Measurements from ENCODE around the gene WASF2.
A peak's percentile ranks its signal among the peaks of the same experiment; 100 is the strongest.
"Not testable (repeated sequence)": the region's sequence is repeated elsewhere in the genome, so short reads cannot be mapped to it uniquely, and the experiment has no call there.

Gene WASF2

DNA sequence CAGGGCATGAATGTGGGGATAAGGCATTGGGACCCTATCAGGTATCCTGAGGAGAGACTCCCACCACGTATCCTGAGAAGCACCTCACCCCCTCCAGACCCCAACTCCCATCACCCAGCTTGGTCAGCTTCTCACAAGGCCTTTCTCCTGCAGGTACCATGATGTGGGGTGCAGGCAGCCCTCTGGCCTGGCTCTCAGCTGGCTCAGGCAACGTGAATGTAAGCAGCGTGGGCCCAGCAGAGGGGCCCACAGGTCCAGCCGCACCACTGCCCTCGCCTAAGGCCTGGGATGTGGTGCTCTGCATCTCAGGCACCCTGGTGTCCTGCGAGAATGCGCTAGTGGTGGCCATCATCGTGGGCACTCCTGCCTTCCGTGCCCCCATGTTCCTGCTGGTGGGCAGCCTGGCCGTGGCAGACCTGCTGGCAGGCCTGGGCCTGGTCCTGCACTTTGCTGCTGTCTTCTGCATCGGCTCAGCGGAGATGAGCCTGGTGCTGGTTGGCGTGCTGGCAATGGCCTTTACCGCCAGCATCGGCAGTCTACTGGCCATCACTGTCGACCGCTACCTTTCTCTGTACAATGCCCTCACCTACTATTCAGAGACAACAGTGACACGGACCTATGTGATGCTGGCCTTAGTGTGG lies 96.2 kb downstream of the WASF2 start:
- DNase-seq = no peak

DNA sequence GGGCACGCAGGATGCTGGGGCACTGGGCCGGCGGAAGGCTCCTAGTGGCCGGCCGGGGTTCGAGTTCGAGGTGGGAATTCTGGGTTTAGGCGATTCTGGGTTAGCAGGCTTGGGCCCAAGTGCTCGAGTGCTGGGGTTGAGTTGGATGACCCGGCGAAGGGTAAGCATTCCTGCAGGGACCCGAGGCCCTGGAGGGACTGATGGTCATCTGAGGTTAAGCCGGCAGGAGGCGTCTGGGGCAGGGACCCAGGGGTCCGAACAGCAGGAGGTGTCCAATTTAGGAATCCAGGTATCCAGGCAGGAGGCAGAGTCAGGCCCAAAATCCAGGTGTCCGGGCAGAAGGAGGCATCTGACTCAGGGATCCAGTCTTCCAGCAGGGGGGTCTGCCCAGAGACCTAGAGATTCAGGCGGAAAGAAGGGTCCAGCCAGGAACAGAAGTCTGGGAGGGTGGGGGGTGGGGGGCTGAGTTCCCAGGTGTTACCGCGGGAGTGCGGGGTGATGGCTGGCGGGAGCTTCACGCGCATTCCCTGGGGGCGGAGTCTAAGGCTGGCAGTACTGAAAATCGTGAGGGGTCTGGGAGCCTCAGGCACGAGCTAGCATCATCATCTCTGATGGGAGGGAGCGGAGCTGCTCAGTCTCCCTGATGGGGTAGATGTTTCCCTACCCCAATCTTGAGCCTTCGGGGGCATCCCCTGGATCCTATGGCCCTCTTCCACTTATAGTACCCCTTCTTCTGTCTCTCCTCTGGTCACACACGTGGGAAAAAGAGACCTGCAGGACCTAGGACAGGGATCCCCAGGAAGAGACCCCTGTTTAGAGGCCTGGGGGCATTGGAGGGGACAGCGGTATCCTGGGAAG lies 97.0 kb downstream of the WASF2 start:
- no peak for DNase-seq

DNA sequence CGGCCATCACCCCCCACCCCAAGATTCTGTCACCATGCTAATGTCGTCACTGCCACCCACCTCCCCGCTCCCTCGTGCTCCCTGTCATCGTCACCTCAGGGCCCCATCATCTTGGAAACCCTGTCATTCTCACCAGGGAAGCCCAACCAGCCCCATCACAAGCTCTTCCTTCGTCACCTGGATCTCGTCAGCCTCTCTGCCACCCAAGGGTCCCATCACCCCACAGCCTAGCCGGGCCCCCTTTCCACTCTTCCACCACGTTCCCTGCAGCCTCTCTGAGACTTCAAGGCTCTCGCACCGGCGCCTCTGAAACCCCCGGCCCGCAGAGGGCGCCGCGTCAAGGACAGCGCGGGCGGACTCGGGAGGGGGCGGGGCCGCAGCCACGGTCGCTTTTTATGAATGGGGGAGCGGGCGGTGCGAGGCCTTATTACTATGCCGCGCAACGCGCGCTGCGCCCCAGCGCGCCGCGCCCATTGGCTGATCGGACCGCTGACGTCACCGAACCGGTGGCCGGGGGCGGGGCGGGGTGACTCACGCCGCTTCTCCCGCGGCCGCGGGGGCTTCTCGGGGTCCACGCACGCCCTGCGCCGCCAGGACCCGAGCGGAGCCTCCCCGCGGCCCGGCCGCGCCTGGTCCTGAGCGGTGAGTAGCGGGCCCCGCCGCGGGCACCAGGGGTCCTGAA lies 97.7 kb downstream of the WASF2 start, which contains the start of gene GPR3:
Gene GPR3 (plus strand): TSS at position 527 of the 682 bp plus-strand sequence. CDS start 1,177 bp downstream, outside the sequence.
- peak; percentile 94 for DNase-seq

GRCh38 chr1:27391511-27392095 lies 98.4 kb downstream of the WASF2 start:
- peak; percentile 64 for DNase-seq

GRCh38 chr1:27388337-27389005 lies 101.5 kb downstream of the WASF2 start:
- peak; percentile 62 for DNase-seq

GRCh38 chr1:27384797-27385196 lies 105.2 kb downstream of the WASF2 start:
- not testable (repeated sequence) for DNase-seq

DNA sequence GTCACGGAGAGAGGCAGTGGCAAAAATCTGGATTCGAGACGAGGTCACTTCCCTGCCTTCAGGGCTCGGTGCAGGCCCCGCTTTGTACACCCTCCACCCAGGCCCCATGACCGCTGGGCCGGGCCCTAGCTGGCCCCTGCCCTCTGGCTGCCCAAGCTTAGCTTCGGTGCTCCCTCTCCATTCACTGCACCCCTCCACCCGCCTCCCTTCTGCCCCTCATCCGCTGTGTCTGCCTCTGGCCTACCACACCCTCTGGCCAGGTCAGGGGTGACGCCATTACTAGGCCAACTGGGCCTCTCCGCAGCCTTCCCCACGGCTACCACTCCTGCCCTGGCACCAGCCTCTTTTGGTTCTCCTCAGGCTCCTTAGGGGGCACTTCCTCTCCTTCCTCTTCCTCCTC lies 106.3 kb downstream of the WASF2 start:
- DNase-seq = no peak

DNA sequence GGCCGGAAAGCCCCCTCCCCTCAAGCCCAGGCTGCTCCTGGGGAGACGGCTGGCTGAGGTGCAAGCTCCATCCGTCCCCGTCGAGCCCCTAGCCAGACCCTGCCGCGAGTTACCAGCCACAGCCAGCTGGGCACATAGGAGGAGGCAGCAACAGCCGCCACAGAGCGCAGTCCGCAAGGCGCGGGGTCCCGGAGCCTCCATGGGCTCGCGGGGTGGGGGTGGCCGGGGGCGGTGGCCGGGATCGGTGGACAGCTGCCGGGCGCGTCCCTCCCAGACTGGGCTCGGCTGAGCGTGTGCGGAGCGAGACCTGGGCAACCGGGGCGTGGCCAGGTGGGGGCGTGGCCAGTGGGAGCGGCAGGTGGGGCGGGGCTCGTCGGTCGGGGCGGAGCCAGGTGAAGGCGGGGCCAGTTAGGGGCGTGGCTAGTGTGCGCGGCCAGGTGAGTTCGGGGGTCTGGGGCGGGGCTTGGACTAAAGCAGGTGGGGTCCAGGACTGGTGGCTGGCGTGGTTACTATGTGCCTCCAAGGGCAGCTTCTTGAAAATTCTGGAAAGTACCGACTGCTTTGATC lies 106.8 kb downstream of the WASF2 start, which contains the start of gene CD164L2:
Gene CD164L2 (minus strand): TSS at position 295 of the 567 bp plus-strand sequence. CDS start 94 bp downstream, at position 201.
- no peak for DNase-seq

GRCh38 chr1:27381969-27382762 lies 107.8 kb downstream of the WASF2 start:
- DNase-seq = no peak

GRCh38 chr1:27380766-27381733 lies 108.9 kb downstream of the WASF2 start:
- no peak for DNase-seq

DNA sequence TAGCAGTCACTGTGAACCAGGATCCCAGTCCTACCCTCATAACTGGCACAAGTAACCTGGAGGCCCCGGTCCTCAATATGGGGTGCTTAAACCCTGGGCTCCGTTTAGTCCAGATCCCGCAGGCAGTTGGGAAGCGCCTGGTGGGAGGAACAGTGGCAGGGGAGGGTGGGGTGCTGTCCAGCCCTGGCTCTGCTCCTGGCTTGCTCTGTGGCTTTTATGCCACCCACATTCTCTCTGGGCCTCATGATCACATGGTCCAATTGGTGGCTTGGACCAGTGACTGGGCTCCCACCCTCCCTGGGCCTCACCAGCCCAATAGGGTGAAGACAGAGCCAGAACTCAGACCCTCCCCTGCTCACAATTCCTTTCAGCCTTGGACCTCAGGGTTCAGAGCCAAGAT lies 109.7 kb downstream of the WASF2 start:
- no peak for DNase-seq

GRCh38 chr1:27379564-27380122 lies 110.3 kb downstream of the WASF2 start:
- no peak for DNase-seq

DNA sequence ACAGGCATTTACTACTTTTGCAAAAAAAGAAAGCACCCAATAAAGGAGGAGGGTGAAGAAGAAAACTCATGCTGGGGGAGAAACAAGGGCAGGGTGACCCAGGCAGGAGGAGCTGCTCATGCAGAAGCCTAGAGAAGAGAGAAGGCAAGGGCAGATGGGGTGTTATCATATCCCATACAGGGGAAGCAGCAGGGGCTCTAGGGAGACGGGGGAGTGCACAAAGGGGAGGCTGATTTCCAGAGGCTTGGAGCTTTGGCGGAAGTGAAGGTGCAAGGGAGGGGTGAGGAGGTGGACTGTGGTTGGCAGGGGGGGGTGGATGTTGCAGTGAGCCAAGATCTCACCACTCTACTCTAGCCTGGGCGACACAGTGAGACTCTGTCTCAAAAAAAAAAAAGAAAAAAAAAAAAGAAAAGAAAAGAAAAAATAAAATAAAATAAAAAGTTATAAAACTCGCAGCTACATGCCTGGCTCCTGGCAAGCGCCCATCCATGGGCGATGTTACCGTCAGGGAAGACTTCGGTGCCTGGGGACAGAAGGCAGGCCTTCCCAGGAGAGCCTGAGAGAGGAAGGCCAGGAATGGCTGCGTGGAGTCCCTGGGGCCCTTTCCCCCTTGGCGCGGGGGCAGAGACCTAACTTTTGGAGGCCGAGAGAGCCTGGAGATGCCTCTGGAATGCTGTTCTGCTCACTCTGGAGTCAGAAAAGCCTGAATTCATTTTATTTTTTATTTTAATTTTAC lies 112.0 kb downstream of the WASF2 start:
- no peak for DNase-seq

GRCh38 chr1:27374362-27375086 lies 115.4 kb downstream of the WASF2 start, which contains the start of gene FCN3:
FCN3 (minus strand) TSS chr1:27374824; CDS start chr1:27374818, 6 bp downstream.
- no peak for DNase-seq

DNA sequence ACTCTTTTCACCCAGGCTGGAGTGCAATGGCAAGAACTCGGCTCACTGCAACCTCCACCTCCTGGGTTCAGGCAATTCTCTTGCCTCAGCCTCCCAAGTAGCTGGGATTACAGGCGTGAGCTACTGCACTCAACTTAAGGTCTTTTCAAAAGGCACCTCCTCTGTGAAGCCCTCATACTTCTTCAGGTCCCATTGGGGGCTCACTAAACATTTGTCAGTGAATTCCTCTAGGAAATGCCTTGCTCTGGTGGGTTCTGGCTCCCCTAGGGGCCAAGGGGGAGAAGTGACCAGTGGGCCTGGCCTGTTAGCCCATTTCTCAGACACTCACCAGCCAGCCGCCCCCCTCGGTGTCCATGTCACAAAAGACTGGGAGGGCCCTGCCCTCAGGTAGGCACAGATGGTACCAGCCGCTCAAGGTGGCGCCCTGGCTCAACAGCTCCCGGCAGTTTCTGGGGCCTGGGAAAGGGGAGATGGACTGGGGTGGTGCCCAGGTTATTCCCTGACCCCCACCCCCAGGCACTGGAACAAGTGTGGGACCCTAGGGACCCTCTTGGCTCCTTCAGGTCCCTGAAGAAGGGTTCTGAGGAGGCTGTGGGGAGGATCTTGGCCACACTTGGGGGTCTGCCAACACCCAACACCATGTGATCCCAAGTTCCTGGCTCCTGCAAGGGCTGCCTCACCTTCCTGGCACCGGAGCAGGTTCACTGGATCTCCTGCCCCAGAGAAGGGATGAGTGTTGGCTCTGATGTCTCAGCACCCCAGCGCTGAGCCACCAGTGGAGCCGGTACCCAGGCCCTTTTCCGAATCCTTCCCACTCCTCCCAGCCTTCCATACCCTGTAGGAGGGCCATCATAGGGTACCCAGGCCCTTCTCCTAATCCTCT lies 116.9 kb downstream of the WASF2 start:
- DNase-seq = no peak

DNA sequence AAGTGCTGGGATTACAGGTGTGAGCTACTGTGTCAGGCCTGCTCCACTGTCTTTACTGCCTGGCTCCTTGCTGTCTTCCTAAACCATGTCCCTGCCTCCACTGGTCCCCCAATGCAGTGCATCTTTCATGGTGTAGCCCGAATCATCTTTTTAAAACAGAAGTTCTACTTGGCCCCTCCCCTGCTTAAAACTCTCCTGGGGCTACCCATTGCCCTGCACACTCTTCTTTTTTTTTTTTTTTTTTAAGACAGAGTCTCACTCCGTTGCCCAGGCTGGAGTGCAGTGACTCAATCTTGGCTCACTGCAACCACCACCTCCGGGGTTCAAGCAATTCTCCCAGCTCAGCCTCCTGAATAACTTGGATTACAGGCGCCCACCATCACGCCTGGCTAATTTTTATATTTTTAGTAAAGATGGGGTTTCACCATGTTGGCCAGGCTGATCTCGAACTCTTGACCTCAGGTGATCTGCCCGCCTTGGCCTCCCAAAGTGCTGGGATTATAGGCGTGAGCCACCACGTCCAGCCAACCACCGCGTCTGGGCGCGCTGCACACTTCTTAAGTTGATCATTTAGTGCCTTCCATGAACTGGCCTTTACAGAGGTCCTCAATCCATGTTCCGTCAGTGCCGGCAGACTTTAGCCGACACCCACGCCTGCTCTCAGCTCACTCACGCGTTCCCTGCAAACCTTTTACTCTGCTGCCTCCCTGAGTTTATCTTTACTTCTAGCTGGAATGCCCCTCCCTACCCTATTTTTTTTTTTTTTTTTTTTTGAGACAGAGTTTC lies 117.8 kb downstream of the WASF2 start:
- DNase-seq = no peak

Measured in NCI-H1092 treated with DMSO at 0.1 percent for 48 hours (cell line).